SK-N-SH treated with all-trans-retinoic acid at 6 μM for 48 hours (cell line): ENCODE data around the gene AHSG.

Source experiments
- ATAC-seq: fragments of 200-7000 bp; cut with Tn5 transposase; 3 replicates; pipeline ENCODE4 v1.9.1; 2020; ENCODE audit warnings: mild to moderate bottlenecking, moderate library complexity
- ARNTL ChIP-seq: fragments of 450-650 bp; formaldehyde crosslinking; IDR thresholded peaks from 2 replicates; pipeline ENCODE4 v1.5.0; 2020; ENCODE audit warnings: low read depth, mild to moderate bottlenecking, moderate library complexity, borderline replicate concordance
- BACH2 ChIP-seq: fragments of 250-450 bp; sonication (Bioruptor Pico); IDR thresholded peaks from 2 replicates; pipeline ENCODE4 v1.9.0; 2021; ENCODE audit warnings: mild to moderate bottlenecking, borderline replicate concordance
- CREB5 ChIP-seq: fragments of 250-450 bp; sonication (Bioruptor Pico); IDR thresholded peaks from 2 replicates; pipeline ENCODE4 v1.5.1; 2020; ENCODE audit warnings: low read depth, mild to moderate bottlenecking, moderate library complexity
- CSDC2 ChIP-seq: fragments of 250-450 bp; sonication (Bioruptor Pico); IDR thresholded peaks from 2 replicates; pipeline ENCODE4 v1.5.0; 2020; ENCODE audit warnings: mild to moderate bottlenecking, moderate library complexity
- CSRNP3 ChIP-seq: fragments of 250-450 bp; sonication (Bioruptor Pico); IDR thresholded peaks from 2 replicates; pipeline ENCODE4 v1.5.1; 2021; ENCODE audit warnings: mild to moderate bottlenecking, moderate library complexity
- ESRRG ChIP-seq: fragments of 250-450 bp; sonication (Bioruptor Pico); IDR thresholded peaks from 2 replicates; pipeline ENCODE4 v1.6.1; 2021; ENCODE audit warnings: mild to moderate bottlenecking
- GLIS3 ChIP-seq: fragments of 250-450 bp; sonication (Bioruptor Pico); IDR thresholded peaks from 2 replicates; pipeline ENCODE4 v1.5.0; 2020; ENCODE audit warnings: mild to moderate bottlenecking, moderate library complexity
- ISL1 ChIP-seq: fragments of 250-450 bp; sonication (Bioruptor Pico); IDR thresholded peaks from 2 replicates; pipeline ENCODE4 v2.1.2; 2022; ENCODE audit warnings: mild to moderate bottlenecking, moderate library complexity
- OSR1 ChIP-seq: fragments of 250-450 bp; sonication (Bioruptor Pico); IDR thresholded peaks from 2 replicates; pipeline ENCODE4 v1.8.0; 2022; ENCODE audit warnings: moderate library complexity, mild to moderate bottlenecking, inconsistent platforms
- PATZ1 ChIP-seq: fragments of 250-450 bp; sonication (Bioruptor Pico); IDR thresholded peaks from 2 replicates; pipeline ENCODE4 v1.8.0; 2020; ENCODE audit warnings: mild to moderate bottlenecking, moderate library complexity, borderline replicate concordance
- PPARA ChIP-seq: fragments of 250-450 bp; sonication (Bioruptor Pico); IDR thresholded peaks from 2 replicates; pipeline ENCODE4 v1.5.0; 2020; ENCODE audit warnings: mild to moderate bottlenecking, borderline replicate concordance
- RARB ChIP-seq: fragments of 250-450 bp; sonication (Bioruptor Pico); IDR thresholded peaks from 2 replicates; pipeline ENCODE4 v1.8.0; 2021; ENCODE audit warnings: mild to moderate bottlenecking, moderate library complexity
- SNAI2 ChIP-seq: fragments of 250-450 bp; sonication (Bioruptor Pico); IDR thresholded peaks from 2 replicates; pipeline ENCODE4 v1.5.0; 2020; ENCODE audit warnings: mild to moderate bottlenecking, moderate library complexity
- TCF4 ChIP-seq: fragments of 250-450 bp; sonication (Bioruptor Pico); IDR thresholded peaks from 2 replicates; pipeline ENCODE4 v1.8.0; 2021; ENCODE audit warnings: mild to moderate bottlenecking, moderate library complexity, borderline replicate concordance
- TOX ChIP-seq: fragments of 250-450 bp; sonication (Bioruptor Pico); IDR thresholded peaks from 2 replicates; pipeline ENCODE4 v1.8.0; 2021; ENCODE audit warnings: mild to moderate bottlenecking, moderate library complexity, borderline replicate concordance
- TSHZ2 ChIP-seq: fragments of 250-450 bp; sonication (Bioruptor Pico); IDR thresholded peaks from 2 replicates; pipeline ENCODE4 v1.5.0; 2020; ENCODE audit warnings: mild to moderate bottlenecking, moderate library complexity
- ZFP3 ChIP-seq: fragments of 250-450 bp; sonication (Bioruptor Pico); IDR thresholded peaks from 2 replicates; pipeline ENCODE4 v1.5.0; 2020; ENCODE audit warnings: mild to moderate bottlenecking, moderate library complexity
- ZFP30 ChIP-seq: fragments of 450-650 bp; formaldehyde crosslinking; IDR thresholded peaks from 2 replicates; pipeline ENCODE4 v1.5.0; 2022; ENCODE audit warnings: mild to moderate bottlenecking, moderate library complexity
- ZNF565 ChIP-seq: fragments of 450-650 bp; formaldehyde crosslinking; conservative IDR thresholded peaks from 2 replicates; pipeline ENCODE4 v1.5.0; 2020; ENCODE audit warnings: low read depth, mild to moderate bottlenecking, moderate library complexity
- ZNF70 ChIP-seq: fragments of 450-650 bp; formaldehyde crosslinking; IDR thresholded peaks from 2 replicates; pipeline ENCODE4 v1.5.0; 2020; ENCODE audit warnings: mild to moderate bottlenecking, moderate library complexity

AHSG gene

GRCh38 chr3:186643493-186643892 lies 30.6 kb downstream of the AHSG start (continued):
- no peak for TF ChIP-seq CSRNP3 (CRISPR knock-in tag)
- TF ChIP-seq CSDC2 (CRISPR knock-in tag), result no peak

GRCh38 chr3:186644683-186645082 lies 31.8 kb downstream of the AHSG start:
- TF ChIP-seq TSHZ2 (CRISPR knock-in tag) (no peak), CREB5 (CRISPR knock-in tag) (no peak), PPARA (CRISPR knock-in tag) (no peak), CSDC2 (CRISPR knock-in tag) (no peak), ZFP30 (no peak)
- no peak for ATAC-seq

GRCh38 chr3:186646106-186646505 lies 33.2 kb downstream of the AHSG start:
- TF ChIP-seq TSHZ2 (CRISPR knock-in tag) (no peak), ARNTL (CRISPR knock-in tag) (no peak), CSDC2 (CRISPR knock-in tag) (no peak), ZFP3 (no peak), ESRRG (CRISPR knock-in tag) (no peak)

GRCh38 chr3:186646841-186647240 lies 34.0 kb downstream of the AHSG start:
- TF ChIP-seq PATZ1 (CRISPR knock-in tag), result no peak
- TF ChIP-seq TCF4, result no peak
- no peak for TF ChIP-seq CSRNP3 (CRISPR knock-in tag)
- TF ChIP-seq TOX (CRISPR knock-in tag), result no peak
- TF ChIP-seq SNAI2 (CRISPR knock-in tag), result no peak
- no peak for TF ChIP-seq PPARA (CRISPR knock-in tag)
- TF ChIP-seq CREB5 (CRISPR knock-in tag), result no peak
- TF ChIP-seq OSR1, result no peak
- TF ChIP-seq GLIS3 (CRISPR knock-in tag), result no peak
- no peak for TF ChIP-seq ISL1 (CRISPR knock-in tag)
- TF ChIP-seq ARNTL (CRISPR knock-in tag), result no peak
- no peak for TF ChIP-seq RARB
- no peak for TF ChIP-seq ZNF70
- TF ChIP-seq BACH2 (CRISPR knock-in tag), result no peak
- no peak for TF ChIP-seq ZNF565
- TF ChIP-seq, all 23 proteins: peak for 0

More at GRCh38 chr3:186646106-186646505, 33.2 kb downstream of the AHSG start:
- no peak for ATAC-seq

More at GRCh38 chr3:186646841-186647240, 34.0 kb downstream of the AHSG start:
- ATAC-seq, result no peak
